GM23338 (cell line): Measurements from ENCODE around the gene ZMYND12. TPM values are rescaled to one million over a fixed set of nuclear protein-coding genes. Genes with fewer than 3 reads are reported as not detected.
"Not testable (repeated sequence)": the region's sequence is repeated elsewhere in the genome, so short reads cannot be mapped to it uniquely, and the experiment has no call there.

Experiments used
- ATAC-seq: fragments of 200-7000 bp; cut with Tn5 transposase; 3 replicates; pipeline ENCODE4 v1.9.1; 2020
- DNase-seq: peaks from one replicate; pipeline ENCODE4 v3.0.0-alpha.2; 2015; ENCODE audit warnings: low spot score
- H2AFZ ChIP-seq: fragments of 200-600 bp; sonication (generic); 2 replicates; pipeline ENCODE4 v1.8.0; 2016; ENCODE audit warnings: antibody characterized with exemption, mild to moderate bottlenecking, moderate library complexity
- H3F3A ChIP-seq: fragments of 200-600 bp; sonication (generic); replicated peaks from 2 replicates; pipeline ENCODE4 v1.8.0; 2017; ENCODE audit warnings: antibody characterized with exemption, mixed run types, low read depth
- H3K27ac ChIP-seq: fragments of 200-600 bp; sonication (generic); 2 replicates; pipeline ENCODE4 v1.6.1; 2016; ENCODE audit warnings: low read depth
- H3K27me3 ChIP-seq: fragments of 200-600 bp; sonication (generic); 2 replicates; pipeline ENCODE4 v1.8.0; 2016; ENCODE audit warnings: mild to moderate bottlenecking, mixed run types, moderate library complexity; ENCODE audit not compliant: insufficient read depth
- H3K36me3 ChIP-seq: fragments of 200-600 bp; sonication (generic); 2 replicates; pipeline ENCODE4 v1.8.0; 2016; ENCODE audit warnings: mild to moderate bottlenecking; ENCODE audit not compliant: insufficient read depth
- H3K4me1 ChIP-seq: fragments of 200-600 bp; sonication (generic); 2 replicates; pipeline ENCODE4 v1.8.0; 2016; ENCODE audit warnings: mild to moderate bottlenecking, moderate library complexity; ENCODE audit not compliant: insufficient read depth
- H3K4me2 ChIP-seq: fragments of 200-600 bp; sonication (generic); 2 replicates; pipeline ENCODE4 v1.7.1; 2017; ENCODE audit warnings: mixed run types
- H3K4me3 ChIP-seq: fragments of 200-600 bp; sonication (generic); 2 replicates; pipeline ENCODE4 v1.6.1; 2016; ENCODE audit warnings: mixed run types
- H3K79me2 ChIP-seq: fragments of 200-600 bp; sonication (generic); replicated peaks from 2 replicates; pipeline ENCODE4 v1.8.0; 2017; ENCODE audit warnings: mild to moderate bottlenecking; ENCODE audit not compliant: insufficient read depth
- H3K9me2 ChIP-seq: fragments of 200-600 bp; sonication (generic); 2 replicates; pipeline ENCODE4 v1.8.0; 2017; ENCODE audit not compliant: insufficient read depth
- H4K20me1 ChIP-seq: fragments of 200-600 bp; sonication (generic); replicated peaks from 2 replicates; pipeline ENCODE4 v1.8.0; 2017; ENCODE audit warnings: mild to moderate bottlenecking; ENCODE audit not compliant: insufficient read depth
- H3K27ac Mint-ChIP-seq: 2 replicates; pipeline ENCODE4 v1.8.0; 2020; ENCODE audit warnings: inconsistent platforms, mild to moderate bottlenecking, moderate library complexity, mixed read lengths
- H3K27me3 Mint-ChIP-seq: 3 replicates; pipeline ENCODE4 v1.8.0; 2022; ENCODE audit warnings: low read depth, mild to moderate bottlenecking, moderate library complexity, mixed read lengths, inconsistent platforms; ENCODE audit not compliant: insufficient read depth, poor library complexity
- H3K36me3 Mint-ChIP-seq: 3 replicates; pipeline ENCODE4 v1.8.0; 2021; ENCODE audit warnings: low read depth, mild to moderate bottlenecking, inconsistent platforms, moderate library complexity, mixed read lengths
- H3K4me1 Mint-ChIP-seq: 3 replicates; pipeline ENCODE4 v1.8.0; 2020; ENCODE audit warnings: mild to moderate bottlenecking, inconsistent platforms, mixed read lengths
- H3K4me3 Mint-ChIP-seq: 3 replicates; pipeline ENCODE4 v1.8.0; 2021; ENCODE audit warnings: moderate library complexity, mild to moderate bottlenecking, inconsistent platforms, mixed read lengths
- H3K9me3 Mint-ChIP-seq: 3 replicates; pipeline ENCODE4 v1.8.0; 2020; ENCODE audit warnings: moderate library complexity, mild to moderate bottlenecking, inconsistent platforms, mixed read lengths
- EZH2phosphoT487 ChIP-seq: fragments of 200-600 bp; sonication (generic); IDR thresholded peaks from one replicate; pipeline ENCODE4 v1.8.1; 2018; ENCODE audit warnings: antibody characterized with exemption; ENCODE audit not compliant: unreplicated experiment
- POLR2AphosphoS5 ChIP-seq: IDR thresholded peaks from 2 replicates; pipeline ENCODE4 v1.6.1; 2016; ENCODE audit warnings: antibody characterized with exemption, low read depth
- STAT1 ChIP-seq: IDR thresholded peaks from one replicate; pipeline ENCODE4 v1.6.1; 2016; ENCODE audit warnings: antibody characterized with exemption; ENCODE audit not compliant: unreplicated experiment
- ZNF114 ChIP-seq: fragments of 250-450 bp; sonication (Bioruptor Pico); IDR thresholded peaks from 2 replicates; pipeline ENCODE4 v1.5.0; 2020; ENCODE audit warnings: mild to moderate bottlenecking, moderate library complexity
- ZNF331 ChIP-seq: fragments of 250-450 bp; sonication (Bioruptor Pico); IDR thresholded peaks from 2 replicates; pipeline ENCODE4 v1.5.0; 2020; ENCODE audit warnings: low read depth, mild to moderate bottlenecking, moderate library complexity
- polyA plus RNA-seq: library from polyadenylated mRNA; unstranded; fragments of >200 nt; fragmentation: Nextera tagmentation; extraction: Ambion mirVana; gene quantifications from 2 replicates; pipeline ENCODE4 v1.2.1, GENCODE V29; 2016
- total RNA-seq: library from RNA; depleted of rRNA; stranded (reverse); fragments of >200 nt; shearing (Covaris generic); gene quantifications from 2 replicates; pipeline ENCODE4 v1.2.3, GENCODE V29; 2014
- TF ChIP-seq, protein P1 (sequence below): fragments of 250-450 bp; sonication (Bioruptor Pico); IDR thresholded peaks from 2 replicates; pipeline ENCODE4 v1.5.0; 2020; ENCODE audit warnings: mild to moderate bottlenecking, moderate library complexity

Gene ZMYND12
- total and polyA plus RNA-seq, 2 experiments from 2014 or later, result 0.16 to 0.63 TPM

DNA sequence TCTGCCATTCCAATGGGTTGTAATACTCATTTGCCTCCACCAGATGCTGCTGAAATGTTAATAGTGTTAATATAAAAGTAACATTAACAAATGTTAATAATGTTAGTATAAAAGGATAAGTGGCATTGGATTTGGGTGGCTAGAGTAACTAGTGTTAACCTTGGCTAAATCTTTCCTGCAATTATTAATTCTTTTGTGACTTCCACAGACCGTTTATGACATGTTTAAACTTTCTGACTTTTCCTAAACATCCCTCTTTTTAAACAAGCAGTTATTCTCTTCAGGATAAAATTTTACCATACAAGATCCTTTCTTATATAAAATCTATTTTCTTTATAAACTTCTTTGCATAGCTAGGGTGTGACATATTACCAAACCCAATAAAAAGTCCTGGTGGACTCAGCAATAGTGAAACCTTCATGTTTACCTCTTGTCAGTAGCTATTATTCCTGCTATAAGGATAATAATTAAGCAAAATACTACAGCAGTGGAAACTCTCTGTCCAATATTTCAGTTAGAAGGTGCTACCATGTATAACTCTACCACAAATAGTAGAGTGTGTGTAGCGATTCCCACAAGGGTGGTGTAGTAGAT lies 48.8 kb upstream of the ZMYND12 start (continued):
- TF ChIP-seq, protein P1, sequence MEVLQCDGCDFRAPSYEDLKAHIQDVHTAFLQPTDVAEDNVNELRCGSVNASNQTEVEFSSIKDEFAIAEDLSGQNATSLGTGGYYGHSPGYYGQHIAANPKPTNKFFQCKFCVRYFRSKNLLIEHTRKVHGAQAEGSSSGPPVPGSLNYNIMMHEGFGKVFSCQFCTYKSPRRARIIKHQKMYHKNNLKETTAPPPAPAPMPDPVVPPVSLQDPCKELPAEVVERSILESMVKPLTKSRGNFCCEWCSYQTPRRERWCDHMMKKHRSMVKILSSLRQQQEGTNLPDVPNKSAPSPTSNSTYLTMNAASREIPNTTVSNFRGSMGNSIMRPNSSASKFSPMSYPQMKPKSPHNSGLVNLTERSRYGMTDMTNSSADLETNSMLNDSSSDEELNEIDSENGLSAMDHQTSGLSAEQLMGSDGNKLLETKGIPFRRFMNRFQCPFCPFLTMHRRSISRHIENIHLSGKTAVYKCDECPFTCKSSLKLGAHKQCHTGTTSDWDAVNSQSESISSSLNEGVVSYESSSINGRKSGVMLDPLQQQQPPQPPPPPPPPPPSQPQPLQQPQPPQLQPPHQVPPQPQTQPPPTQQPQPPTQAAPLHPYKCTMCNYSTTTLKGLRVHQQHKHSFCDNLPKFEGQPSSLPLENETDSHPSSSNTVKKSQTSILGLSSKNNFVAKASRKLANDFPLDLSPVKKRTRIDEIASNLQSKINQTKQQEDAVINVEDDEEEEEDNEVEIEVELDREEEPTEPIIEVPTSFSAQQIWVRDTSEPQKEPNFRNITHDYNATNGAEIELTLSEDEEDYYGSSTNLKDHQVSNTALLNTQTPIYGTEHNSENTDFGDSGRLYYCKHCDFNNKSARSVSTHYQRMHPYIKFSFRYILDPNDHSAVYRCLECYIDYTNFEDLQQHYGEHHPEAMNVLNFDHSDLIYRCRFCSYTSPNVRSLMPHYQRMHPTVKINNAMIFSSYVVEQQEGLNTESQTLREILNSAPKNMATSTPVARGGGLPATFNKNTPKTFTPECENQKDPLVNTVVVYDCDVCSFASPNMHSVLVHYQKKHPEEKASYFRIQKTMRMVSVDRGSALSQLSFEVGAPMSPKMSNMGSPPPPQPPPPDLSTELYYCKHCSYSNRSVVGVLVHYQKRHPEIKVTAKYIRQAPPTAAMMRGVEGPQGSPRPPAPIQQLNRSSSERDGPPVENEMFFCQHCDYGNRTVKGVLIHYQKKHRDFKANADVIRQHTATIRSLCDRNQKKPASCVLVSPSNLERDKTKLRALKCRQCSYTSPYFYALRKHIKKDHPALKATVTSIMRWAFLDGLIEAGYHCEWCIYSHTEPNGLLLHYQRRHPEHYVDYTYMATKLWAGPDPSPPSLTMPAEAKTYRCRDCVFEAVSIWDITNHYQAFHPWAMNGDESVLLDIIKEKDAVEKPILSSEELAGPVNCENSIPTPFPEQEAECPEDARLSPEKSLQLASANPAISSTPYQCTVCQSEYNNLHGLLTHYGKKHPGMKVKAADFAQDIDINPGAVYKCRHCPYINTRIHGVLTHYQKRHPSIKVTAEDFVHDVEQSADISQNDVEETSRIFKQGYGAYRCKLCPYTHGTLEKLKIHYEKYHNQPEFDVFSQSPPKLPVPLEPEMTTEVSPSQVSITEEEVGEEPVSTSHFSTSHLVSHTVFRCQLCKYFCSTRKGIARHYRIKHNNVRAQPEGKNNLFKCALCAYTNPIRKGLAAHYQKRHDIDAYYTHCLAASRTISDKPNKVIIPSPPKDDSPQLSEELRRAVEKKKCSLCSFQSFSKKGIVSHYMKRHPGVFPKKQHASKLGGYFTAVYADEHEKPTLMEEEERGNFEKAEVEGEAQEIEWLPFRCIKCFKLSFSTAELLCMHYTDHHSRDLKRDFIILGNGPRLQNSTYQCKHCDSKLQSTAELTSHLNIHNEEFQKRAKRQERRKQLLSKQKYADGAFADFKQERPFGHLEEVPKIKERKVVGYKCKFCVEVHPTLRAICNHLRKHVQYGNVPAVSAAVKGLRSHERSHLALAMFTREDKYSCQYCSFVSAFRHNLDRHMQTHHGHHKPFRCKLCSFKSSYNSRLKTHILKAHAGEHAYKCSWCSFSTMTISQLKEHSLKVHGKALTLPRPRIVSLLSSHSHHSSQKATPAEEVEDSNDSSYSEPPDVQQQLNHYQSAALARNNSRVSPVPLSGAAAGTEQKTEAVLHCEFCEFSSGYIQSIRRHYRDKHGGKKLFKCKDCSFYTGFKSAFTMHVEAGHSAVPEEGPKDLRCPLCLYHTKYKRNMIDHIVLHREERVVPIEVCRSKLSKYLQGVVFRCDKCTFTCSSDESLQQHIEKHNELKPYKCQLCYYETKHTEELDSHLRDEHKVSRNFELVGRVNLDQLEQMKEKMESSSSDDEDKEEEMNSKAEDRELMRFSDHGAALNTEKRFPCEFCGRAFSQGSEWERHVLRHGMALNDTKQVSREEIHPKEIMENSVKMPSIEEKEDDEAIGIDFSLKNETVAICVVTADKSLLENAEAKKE, result no peak
- no peak for TF ChIP-seq POLR2AphosphoS5
- no peak for TF ChIP-seq ZNF114 (CRISPR knock-in tag)
- no peak for TF ChIP-seq ZNF331 (CRISPR knock-in tag)
- no peak for TF ChIP-seq STAT1
- TF ChIP-seq EZH2phosphoT487, result no peak

DNA sequence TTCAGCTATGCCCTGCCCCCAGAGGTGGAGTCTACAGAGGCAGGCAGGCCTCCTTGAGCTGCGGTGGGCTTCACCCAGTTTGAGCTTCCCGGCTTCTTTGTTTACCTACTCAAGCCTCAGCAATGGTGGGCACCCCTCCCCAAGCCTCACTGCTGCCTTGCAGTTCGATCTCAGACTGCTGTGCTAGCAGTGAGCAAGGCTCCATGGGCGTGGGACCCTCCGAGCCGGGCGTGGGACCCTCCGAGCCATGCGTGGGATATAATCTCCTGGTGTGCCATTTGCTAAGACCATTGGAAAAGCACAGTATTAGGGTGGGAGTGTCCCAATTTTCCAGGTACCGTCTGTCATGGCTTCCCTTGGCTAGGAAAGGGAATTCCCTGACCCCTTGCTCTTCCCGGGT lies 46.2 kb upstream of the ZMYND12 start:
- H3K27me3 Mint-ChIP-seq, H3K27me3 ChIP-seq, H3K4me2 ChIP-seq, H3K4me3 Mint-ChIP-seq, H3F3A ChIP-seq, H4K20me1 ChIP-seq, H3K4me3 ChIP-seq, H3K79me2 ChIP-seq, H2AFZ ChIP-seq, H3K4me1 ChIP-seq, DNase-seq, H3K27ac Mint-ChIP-seq, H3K27ac ChIP-seq, H3K4me1 Mint-ChIP-seq, ATAC-seq, H3K9me2 ChIP-seq: not testable (repeated sequence)
- peaks cover 71% of the 10 kb centered on the region for H3K9me3 Mint-ChIP-seq
- H3K36me3 Mint-ChIP-seq, result peaks cover 35% of the 10 kb centered on the region
- peaks cover 32% of the 10 kb centered on the region for H3K36me3 ChIP-seq
